ENCODE results near the gene PRR13. TPM values are rescaled to one million over a fixed set of nuclear protein-coding genes. Genes with fewer than 3 reads are reported as not detected.

The PRR13 gene
- polyA plus RNA-seq, 1 of the 3 experiments (the other 2 are of a cell fraction) = 58.5 TPM

GRCh38 chr12:53451661-53452158 lies 10.2 kb downstream of the PRR13 start, which contains the start of gene PCBP2 (continued):
- TF ChIP-seq CHD2 (IDR thresholded peaks at IDR 0.05; ENCODE audit: low read length, partially characterized antibody) = peak; percentile 91
- TF ChIP-seq IRF3 (IDR thresholded peaks at IDR 0.05; ENCODE audit: low read depth, low read length) = no peak
- TF ChIP-seq RCOR1 (IDR thresholded peaks at IDR 0.05; ENCODE audit: low read length) = no peak; the same call in none of the 2 replicates
- TF ChIP-seq RFX5 (IDR thresholded peaks at IDR 0.05; ENCODE audit: low read length) = no peak; the same call in 1 of the 2 replicates
- no peak for TF ChIP-seq EZH2phosphoT487 (IDR thresholded peaks at IDR 0.05; ENCODE audit: borderline replicate concordance, low read depth)
- peak; percentile 83 for TF ChIP-seq MAX (IDR thresholded peaks at IDR 0.05; ENCODE audit: low read depth)
- TF ChIP-seq ELF1 (IDR thresholded peaks at IDR 0.05) = peak; percentile 81
- TF ChIP-seq YY1 (IDR thresholded peaks at IDR 0.05; ENCODE audit: low read depth) = peak; percentile 79; the same call in 1 of the 2 replicates
- peak; percentile 86; the same call in 1 of the 2 replicates for TF ChIP-seq TAF1 (IDR thresholded peaks at IDR 0.05; ENCODE audit: borderline replicate concordance, low read depth, low read length)
- TF ChIP-seq FOXJ3 (CRISPR knock-in tag; IDR thresholded peaks at IDR 0.05) = peak; percentile 40; the same call in 1 of the 2 replicates

GRCh38 chr12:53452159-53453077 lies 10.9 kb downstream of the PRR13 start:
- no peaks in the 10 kb centered on the region for H3K9me2 ChIP-seq
- DNase-seq = peak; percentile 91
- peak overlapping the region; percentile 88 for H3K4me2 ChIP-seq
- H3K4me1 ChIP-seq (ENCODE audit: control insufficient read depth in 1 of 2, insufficient read depth in 2 of 2, low read depth in 1 of 2, low read length in 1 of 2) = peaks cover 10 to 13% of the 10 kb centered on the region in 2 experiments; a peak in 3 of 4 replicates
- H3K9ac ChIP-seq = peak overlapping the region; percentile 99
- POLR2A ChIA-PET = no interaction called here
- peaks cover 52% of the 10 kb centered on the region for H3K79me2 ChIP-seq (ENCODE audit: insufficient read depth)
- H3K4me3 ChIP-seq (ENCODE audit: low read depth in 2 of 2, low read length in 1 of 2) = peak overlapping the region; percentile 68 to 83
- H4K20me1 ChIP-seq (ENCODE audit: insufficient read depth) = peaks cover 50% of the 10 kb centered on the region
- WGBS (ENCODE audit: low lambda C conversion rate) = under 1% methylated on average over 52 of the region's 82 CpGs
- H3K9me3 ChIP-seq = no peaks in the 10 kb centered on the region
- no peak overlapping the region for H2AFZ ChIP-seq (ENCODE audit: low read depth)
- H3K27me3 ChIP-seq (ENCODE audit: insufficient read depth) = no peaks in the 10 kb centered on the region
- peaks cover 40 to 43% of the 10 kb centered on the region in 2 experiments for H3K36me3 ChIP-seq (replicated peaks in 1 of 2; ENCODE audit: control insufficient read depth in 1 of 2, insufficient read depth in 2 of 2, low read length in 1 of 2)
- CTCF ChIA-PET = interaction anchor here (0.7 to 1.9 kb wide), 8 partner anchors 9 to 131 kb away, joined by 3 to 10 read pairs (median 3); partner anchors contain the start of gene AAAS
- peaks cover 15% of the 10 kb centered on the region for H3F3A ChIP-seq (replicated peaks; ENCODE audit: insufficient read depth)
- peak overlapping the region; percentile 95 to 96 for H3K27ac ChIP-seq (ENCODE audit: low read depth in 2 of 2, low read length in 1 of 2)
- TF ChIP-seq GABPA (IDR thresholded peaks at IDR 0.05; ENCODE audit: low read depth) (peak; percentile 37), MEF2A (IDR thresholded peaks at IDR 0.05; ENCODE audit: borderline replicate concordance, low read depth) (no peak), RFX5 (IDR thresholded peaks at IDR 0.05; ENCODE audit: low read length) (no peak), CTCF (IDR thresholded peaks at IDR 0.05) (peak; percentile 61), RXRA (IDR thresholded peaks at IDR 0.05; ENCODE audit: borderline replicate concordance, low read depth) (no peak), MXI1 (IDR thresholded peaks at IDR 0.05; ENCODE audit: low read depth, low read length) (peak; percentile 22; the same call in 1 of the 2 replicates), USF2 (IDR thresholded peaks at IDR 0.05; ENCODE audit: borderline replicate concordance, low read depth, low read length) (no peak), RCOR1 (IDR thresholded peaks at IDR 0.05; ENCODE audit: low read length) (no peak), FOXM1 (IDR thresholded peaks at IDR 0.05; ENCODE audit: low read depth) (0 out of 2 replicates have a peak, but pooled peaks have one; percentile 6), GATA2 (CRISPR knock-in tag; IDR thresholded peaks at IDR 0.05) (no peak), ELF1 (IDR thresholded peaks at IDR 0.05) (no peak), SIN3A (IDR thresholded peaks at IDR 0.05; ENCODE audit: borderline replicate concordance, low read depth, low read length) (peak; percentile 40; the same call in 1 of the 2 replicates), REST (IDR thresholded peaks at IDR 0.05; ENCODE audit: low read depth, low read length) (no peak)
